ENCODE measurements around the gene CCDC38.
"Not testable (repeated sequence)": the region's sequence is repeated elsewhere in the genome, so short reads cannot be mapped to it uniquely, and the experiment has no call there.

The CCDC38 gene

GRCh38 chr12:95942524-95943329 lies at the start of gene CCDC38:
CCDC38 (minus strand) TSS chr12:95942614; CDS start chr12:95936509, 6,105 bp downstream.
- DNase-seq: peak; percentile 84

- DNase-seq: no peak
Observed at GRCh38 chr12:95990136-95990535, 47.7 kb upstream of the CCDC38 start.

- no peak for DNase-seq
Observed at GRCh38 chr12:95989504-95990123, 47.2 kb upstream of the CCDC38 start.

GRCh38 chr12:95988506-95989275 lies 46.3 kb upstream of the CCDC38 start:
- DNase-seq: no peak

GRCh38 chr12:95986635-95987570 lies 44.5 kb upstream of the CCDC38 start:
- no peak for DNase-seq

GRCh38 chr12:95984682-95985081 lies 42.3 kb upstream of the CCDC38 start:
- no peak for DNase-seq

GRCh38 chr12:95982602-95983001 lies 40.2 kb upstream of the CCDC38 start:
- DNase-seq: no peak

- no peak for DNase-seq
Observed at GRCh38 chr12:95980437-95980836, 38.0 kb upstream of the CCDC38 start.

GRCh38 chr12:95978774-95979173 lies 36.4 kb upstream of the CCDC38 start:
- no peak for DNase-seq

GRCh38 chr12:95978351-95978750 lies 35.9 kb upstream of the CCDC38 start:
- DNase-seq: no peak

GRCh38 chr12:95977764-95978305 lies 35.4 kb upstream of the CCDC38 start:
- no peak for DNase-seq

GRCh38 chr12:95976416-95976832 lies 34.0 kb upstream of the CCDC38 start:
- no peak for DNase-seq

- DNase-seq: no peak
Observed at GRCh38 chr12:95975491-95975890, 33.1 kb upstream of the CCDC38 start.

GRCh38 chr12:95974358-95974757 lies 31.9 kb upstream of the CCDC38 start:
- DNase-seq: no peak

GRCh38 chr12:95972832-95973456 lies 30.5 kb upstream of the CCDC38 start:
- DNase-seq: no peak

- DNase-seq: peak; percentile 96
Observed at GRCh38 chr12:95970905-95971304, 28.5 kb upstream of the CCDC38 start.

- DNase-seq: not testable (repeated sequence)
Observed at GRCh38 chr12:95969116-95969515, 26.7 kb upstream of the CCDC38 start.

GRCh38 chr12:95967301-95967700 lies 24.9 kb upstream of the CCDC38 start:
- DNase-seq: no peak

- peak; percentile 81 for DNase-seq
Observed at GRCh38 chr12:95966287-95966870, 24.0 kb upstream of the CCDC38 start.

GRCh38 chr12:95963096-95963495 lies 20.7 kb upstream of the CCDC38 start:
- peak; percentile 65 for DNase-seq

- DNase-seq: no peak
Observed at GRCh38 chr12:95962222-95962621, 19.8 kb upstream of the CCDC38 start.

Data from islet precursor cell (in vitro differentiated cells).